ENCODE results near the gene MRPL39. TPM values are rescaled to one million over a fixed set of nuclear protein-coding genes. Genes with fewer than 3 reads are reported as not detected.
"Not testable (repeated sequence)": the region's sequence is repeated elsewhere in the genome, so short reads cannot be mapped to it uniquely, and the experiment has no call there.

MRPL39 gene
- total and polyA plus RNA-seq, 8 donors = 2.9 to 65.6 (median 31.5) TPM; not detected in 1

- no peak for TF ChIP-seq CTCF (IDR thresholded peaks at IDR 0.05)
- TF ChIP-seq POLR2A (IDR thresholded peaks at IDR 0.05) = no peak
- TF ChIP-seq EP300 (IDR thresholded peaks at IDR 0.05) = no peak
- TF ChIP-seq POLR2AphosphoS5 (IDR thresholded peaks at IDR 0.05) = no peak
- Histone ChIP-seq H3K4me1 (peaks cover 11 to 25% (median 22%) of the 10 kb centered on the region in 4 donors), H3K9me3 (no peaks in the 10 kb centered on the region), H3K27me3 (peaks cover 0 to 29% (median 23%) of the 10 kb centered on the region in 3 donors), H3K36me3 (no peaks in the 10 kb centered on the region), H3K4me3 (no peak overlapping the region), H3K27ac (no peak overlapping the region)
- 63 to 71% (median 71%) methylated on average over 8 of the region's 8 CpGs for WGBS, 5 donors
- intact Hi-C loops (cut with DNase I; ENCODE audit: low total_unique reads) = no loop called here
- no peak for DNase-seq
Measured at GRCh38 chr21:25635310-25635709, 28.0 kb upstream of the MRPL39 start.

DNA sequence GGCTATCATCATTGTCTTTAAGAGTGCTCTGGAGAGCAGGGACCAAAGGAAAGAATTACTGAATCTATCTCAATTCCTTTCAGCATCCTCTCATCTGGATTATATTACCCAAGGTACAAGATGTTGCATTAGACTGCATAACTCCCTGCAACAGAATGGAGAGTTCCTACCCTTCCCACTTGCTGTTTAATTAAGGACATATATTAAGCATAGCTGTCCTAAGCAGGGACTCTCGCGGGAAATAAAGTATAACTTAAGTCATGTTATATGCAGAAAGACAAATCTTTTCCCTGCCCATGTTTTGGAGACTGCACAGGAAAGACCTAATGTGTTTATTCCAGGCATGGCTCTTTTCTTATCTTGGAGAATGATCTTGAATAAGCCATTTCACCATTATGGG is 25.0 kb upstream of the MRPL39 start:
- H3K4me1 ChIP-seq = no peaks in the 10 kb centered on the region
- intact Hi-C loops (cut with DNase I; ENCODE audit: low total_unique reads) = no loop called here
- WGBS, 5 donors = 88 to 96% (median 91%) methylated on average over 2 of the region's 2 CpGs
- no peak overlapping the region for H3K27ac ChIP-seq
- no peaks in the 10 kb centered on the region for H3K36me3 ChIP-seq
- no peak overlapping the region for H3K4me3 ChIP-seq
- no peaks in the 10 kb centered on the region for H3K9me3 ChIP-seq
- no peak for DNase-seq
- peaks cover 0 to 3% (median 0%) of the 10 kb centered on the region in 3 donors for H3K27me3 ChIP-seq
- TF ChIP-seq POLR2AphosphoS5 (IDR thresholded peaks at IDR 0.05) (no peak), CTCF (IDR thresholded peaks at IDR 0.05) (no peak)

- DNase-seq = peak in 1 of 2 donors; percentile 52
- intact Hi-C loops (cut with DNase I; ENCODE audit: low total_unique reads) = no loop called here
Measured at GRCh38 chr21:25626757-25627156, 19.5 kb upstream of the MRPL39 start.

DNA sequence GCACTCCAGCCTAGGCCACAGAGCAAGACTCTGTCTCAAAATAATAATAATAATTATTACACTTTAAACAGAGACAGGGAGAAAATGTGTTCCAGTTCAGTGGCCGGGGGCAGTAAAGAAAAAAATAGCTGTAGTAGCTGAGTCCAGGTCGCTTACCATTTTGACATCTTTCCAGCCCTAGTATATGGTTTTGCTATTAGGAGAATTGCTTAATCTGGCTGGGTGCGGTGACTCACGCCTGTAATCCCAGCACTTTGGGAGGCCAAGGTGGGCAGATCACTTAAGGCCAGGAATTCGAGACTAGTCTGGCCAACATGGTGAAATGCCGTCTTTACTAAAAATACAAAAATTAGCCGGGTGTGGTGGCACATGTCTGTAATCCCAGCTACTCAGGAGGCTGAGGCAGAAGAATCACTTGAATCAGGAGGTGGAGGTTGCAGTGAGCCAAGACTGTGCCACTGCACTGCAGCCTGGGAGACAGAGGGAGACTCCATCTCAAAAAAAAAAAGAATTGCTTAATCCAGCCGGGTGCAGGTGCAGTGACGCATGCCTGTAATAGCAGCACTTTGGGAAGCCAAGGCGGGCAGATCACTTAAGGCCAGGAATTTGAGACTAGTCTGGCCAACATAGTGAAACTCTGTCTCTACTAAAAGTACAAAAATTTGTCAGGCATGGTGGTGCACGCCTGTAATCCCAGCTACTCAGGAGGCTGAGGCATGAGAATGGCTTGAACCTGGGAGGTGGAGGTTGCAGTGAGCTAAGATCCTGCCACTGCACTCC is 18.7 kb upstream of the MRPL39 start:
- H3K27me3 ChIP-seq; DNase-seq; H3K4me1 ChIP-seq; H3K9me3 ChIP-seq; H3K4me3 ChIP-seq; intact Hi-C loops (cut with DNase I; ENCODE audit: low total_unique reads); H3K36me3 ChIP-seq: not testable (repeated sequence)
- peak overlapping the region in 1 of 5 donors; percentile 8 for H3K27ac ChIP-seq
- 87 to 93% (median 92%) methylated on average over 11 of the region's 11 CpGs for WGBS, 5 donors

More at GRCh38 chr21:25626757-25627156, 19.5 kb upstream of the MRPL39 start:
- no peaks in the 10 kb centered on the region for H3K4me1 ChIP-seq
- TF ChIP-seq EP300 (IDR thresholded peaks at IDR 0.05) (no peak), POLR2A (IDR thresholded peaks at IDR 0.05) (no peak), CTCF (IDR thresholded peaks at IDR 0.05) (no peak), POLR2AphosphoS5 (IDR thresholded peaks at IDR 0.05) (no peak)
- 35 to 50% (median 44%) methylated on average over 2 of the region's 2 CpGs for WGBS, 5 donors
- H3K36me3 ChIP-seq = no peaks in the 10 kb centered on the region
- no peaks in the 10 kb centered on the region for H3K9me3 ChIP-seq
- H3K27me3 ChIP-seq = no peaks in the 10 kb centered on the region
- H3K27ac ChIP-seq = peak overlapping the region in 1 of 5 donors; percentile 8
- H3K4me3 ChIP-seq = no peak overlapping the region

DNA sequence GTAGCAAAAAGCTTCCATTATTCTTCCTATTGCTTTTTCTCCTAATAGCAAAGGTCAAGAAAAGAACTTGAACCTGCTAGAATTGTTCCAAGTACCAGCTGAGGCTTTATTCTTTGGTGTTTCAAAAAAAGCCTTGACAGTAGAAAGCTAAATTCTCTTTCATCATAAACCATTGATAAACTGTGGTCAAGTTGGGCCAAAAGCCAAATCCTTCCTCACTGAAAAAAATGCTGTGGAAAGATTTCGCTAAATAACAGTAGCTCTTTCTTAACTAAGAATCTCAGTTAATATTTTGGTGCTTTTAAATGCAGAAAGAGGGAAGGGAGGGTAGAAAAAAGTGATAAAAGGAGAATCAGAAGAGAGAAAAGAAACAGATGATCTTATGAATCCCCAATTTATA is 17.8 kb upstream of the MRPL39 start:
- TF ChIP-seq CTCF (IDR thresholded peaks at IDR 0.05) (no peak), EP300 (IDR thresholded peaks at IDR 0.05) (no peak), POLR2A (IDR thresholded peaks at IDR 0.05) (no peak), POLR2AphosphoS5 (IDR thresholded peaks at IDR 0.05) (no peak)
- no peaks in the 10 kb centered on the region for H3K27me3 ChIP-seq
- intact Hi-C loops (cut with DNase I; ENCODE audit: low total_unique reads) = no loop called here
- H3K4me1 ChIP-seq = no peaks in the 10 kb centered on the region
- H3K27ac ChIP-seq = no peak overlapping the region
- DNase-seq = no peak
- no peak overlapping the region for H3K4me3 ChIP-seq
- no peaks in the 10 kb centered on the region for H3K36me3 ChIP-seq
- WGBS, 5 donors = 60 to 80% (median 72%) methylated on average over 1 of the region's 1 CpG
- no peaks in the 10 kb centered on the region for H3K9me3 ChIP-seq
